Stimulated activated naive CD8-positive, alpha-beta T cell treated with anti-CD3 and anti-CD28 coated beads, Interleukin-15, amount 100 ng/mL, for 72 hours (primary cell): ENCODE measurements around the gene ERC2.
A peak's percentile ranks its signal among the peaks of the same experiment; 100 is the strongest.

Experiments used
- ATAC-seq: fragments of 150-1000 bp; cut with Tn5 transposase; 2 replicates; pipeline ENCODE4 v1.10.0; 2021; ENCODE audit warnings: mild to moderate bottlenecking, moderate library complexity
- DNase-seq, 2 donors: peaks; one replicate each; pipeline ENCODE4 v3.0.0; 2021 to 2022
- H3K27ac Mint-ChIP-seq, 2 donors: one replicate each; pipeline ENCODE4 v1.8.0; 2022; ENCODE audit warnings: mild to moderate bottlenecking in 2 of 2, mixed read lengths in 2 of 2, moderate library complexity in 2 of 2
- H3K27me3 Mint-ChIP-seq: one replicate; pipeline ENCODE4 v1.8.0; 2022; ENCODE audit warnings: mixed read lengths
- H3K4me1 Mint-ChIP-seq: one replicate; pipeline ENCODE4 v1.8.0; 2022; ENCODE audit warnings: mild to moderate bottlenecking, mixed read lengths
- H3K4me3 Mint-ChIP-seq, 2 donors: one replicate each; pipeline ENCODE4 v1.8.0; 2022; ENCODE audit warnings: mild to moderate bottlenecking in 2 of 2, mixed read lengths in 2 of 2, moderate library complexity in 1 of 2
- H3K9me3 Mint-ChIP-seq, 2 donors: one replicate each; pipeline ENCODE4 v1.8.0; 2022; ENCODE audit warnings: mixed read lengths in 2 of 2

ERC2 gene

GRCh38 chr3:56364665-56365064 is 103.6 kb downstream of the ERC2 start:
- no peaks in the 10 kb centered on the region for H3K9me3 Mint-ChIP-seq
- DNase-seq = no peak
- H3K27ac Mint-ChIP-seq = no peak overlapping the region
- peaks cover 10% of the 10 kb centered on the region for H3K27me3 Mint-ChIP-seq
- H3K4me1 Mint-ChIP-seq = no peaks in the 10 kb centered on the region
- ATAC-seq = no peak
- no peak overlapping the region for H3K4me3 Mint-ChIP-seq

- Mint-ChIP-seq H3K27ac (no peak overlapping the region), H3K9me3 (no peaks in the 10 kb centered on the region), H3K4me1 (no peaks in the 10 kb centered on the region), H3K27me3 (peaks cover 10% of the 10 kb centered on the region), H3K4me3 (no peak overlapping the region)
- no peak for ATAC-seq
- no peak for DNase-seq
Measured at GRCh38 chr3:56363720-56364119, 104.5 kb downstream of the ERC2 start.

GRCh38 chr3:56361731-56362130 is 106.5 kb downstream of the ERC2 start:
- Mint-ChIP-seq H3K27me3 (peaks cover 10% of the 10 kb centered on the region), H3K4me1 (no peaks in the 10 kb centered on the region), H3K27ac (no peak overlapping the region), H3K4me3 (no peak overlapping the region), H3K9me3 (no peaks in the 10 kb centered on the region)
- DNase-seq = no peak
- ATAC-seq = no peak

- no peak for DNase-seq
- Mint-ChIP-seq H3K4me3 (no peak overlapping the region), H3K27me3 (peaks cover 10% of the 10 kb centered on the region), H3K27ac (no peak overlapping the region), H3K9me3 (no peaks in the 10 kb centered on the region), H3K4me1 (no peaks in the 10 kb centered on the region)
- ATAC-seq = no peak
Measured at GRCh38 chr3:56357266-56357665, 111.0 kb downstream of the ERC2 start.

- ATAC-seq = no peak
- DNase-seq = no peak
- Mint-ChIP-seq H3K27ac (no peak overlapping the region), H3K4me3 (no peak overlapping the region), H3K27me3 (peaks cover 7% of the 10 kb centered on the region), H3K4me1 (no peaks in the 10 kb centered on the region), H3K9me3 (no peaks in the 10 kb centered on the region)
Measured at GRCh38 chr3:56356808-56357207, 111.5 kb downstream of the ERC2 start.

GRCh38 chr3:56355570-56356185 is 112.6 kb downstream of the ERC2 start:
- Mint-ChIP-seq H3K4me1 (no peaks in the 10 kb centered on the region), H3K27me3 (no peaks in the 10 kb centered on the region), H3K27ac (no peak overlapping the region), H3K4me3 (peak overlapping the region in 1 of 2 donors; percentile 8), H3K9me3 (no peaks in the 10 kb centered on the region)
- no peak for DNase-seq
- no peak for ATAC-seq

- ATAC-seq (no peak), DNase-seq (no peak)
- H3K27me3 Mint-ChIP-seq = no peaks in the 10 kb centered on the region
- no peaks in the 10 kb centered on the region for H3K9me3 Mint-ChIP-seq
- H3K4me1 Mint-ChIP-seq = no peaks in the 10 kb centered on the region
- no peak overlapping the region for H3K4me3 Mint-ChIP-seq
- no peak overlapping the region for H3K27ac Mint-ChIP-seq
Measured at GRCh38 chr3:56351537-56351936, 116.7 kb downstream of the ERC2 start.

GRCh38 chr3:56347219-56347871 is 120.9 kb downstream of the ERC2 start:
- no peak overlapping the region for H3K4me3 Mint-ChIP-seq
- no peaks in the 10 kb centered on the region for H3K4me1 Mint-ChIP-seq
- DNase-seq (peak; percentile 12 to 25), ATAC-seq (peak; percentile 40)
- no peaks in the 10 kb centered on the region for H3K27me3 Mint-ChIP-seq
- H3K9me3 Mint-ChIP-seq = no peaks in the 10 kb centered on the region
- no peak overlapping the region for H3K27ac Mint-ChIP-seq

GRCh38 chr3:56342475-56342874 is 125.8 kb downstream of the ERC2 start:
- DNase-seq (no peak), ATAC-seq (no peak)
- Mint-ChIP-seq H3K4me1 (no peaks in the 10 kb centered on the region), H3K4me3 (no peak overlapping the region), H3K9me3 (no peaks in the 10 kb centered on the region), H3K27me3 (no peaks in the 10 kb centered on the region), H3K27ac (no peak overlapping the region)

GRCh38 chr3:56339671-56340070 is 128.6 kb downstream of the ERC2 start:
- no peaks in the 10 kb centered on the region for H3K9me3 Mint-ChIP-seq
- H3K4me3 Mint-ChIP-seq = no peak overlapping the region
- no peaks in the 10 kb centered on the region for H3K4me1 Mint-ChIP-seq
- H3K27me3 Mint-ChIP-seq = no peaks in the 10 kb centered on the region
- ATAC-seq (no peak), DNase-seq (no peak)
- no peak overlapping the region for H3K27ac Mint-ChIP-seq

- no peaks in the 10 kb centered on the region for H3K4me1 Mint-ChIP-seq
Measured at GRCh38 chr3:56339244-56339643, 129.0 kb downstream of the ERC2 start.

GRCh38 chr3:56336023-56336422 is 132.2 kb downstream of the ERC2 start:
- H3K27me3 Mint-ChIP-seq = peaks cover 6% of the 10 kb centered on the region

More at GRCh38 chr3:56339244-56339643, 129.0 kb downstream of the ERC2 start:
- H3K27ac Mint-ChIP-seq = no peak overlapping the region
- peaks cover under 1% of the 10 kb centered on the region for H3K27me3 Mint-ChIP-seq
- DNase-seq (no peak), ATAC-seq (no peak)
- H3K9me3 Mint-ChIP-seq = no peaks in the 10 kb centered on the region
- H3K4me3 Mint-ChIP-seq = no peak overlapping the region

GRCh38 chr3:56324473-56324872 is 143.8 kb downstream of the ERC2 start:
- ATAC-seq (no peak), DNase-seq (no peak)
- Mint-ChIP-seq H3K9me3 (no peaks in the 10 kb centered on the region), H3K4me3 (no peak overlapping the region), H3K27me3 (peaks cover 7% of the 10 kb centered on the region), H3K27ac (no peak overlapping the region), H3K4me1 (no peaks in the 10 kb centered on the region)

More at GRCh38 chr3:56336023-56336422, 132.2 kb downstream of the ERC2 start:
- Mint-ChIP-seq H3K4me1 (no peaks in the 10 kb centered on the region), H3K9me3 (no peaks in the 10 kb centered on the region), H3K27ac (no peak overlapping the region), H3K4me3 (no peak overlapping the region)
- ATAC-seq = no peak
- DNase-seq = no peak

- ATAC-seq (no peak), DNase-seq (no peak)
- peaks cover 7% of the 10 kb centered on the region for H3K27me3 Mint-ChIP-seq
- H3K27ac Mint-ChIP-seq = no peak overlapping the region
- no peaks in the 10 kb centered on the region for H3K4me1 Mint-ChIP-seq
- no peak overlapping the region for H3K4me3 Mint-ChIP-seq
- no peaks in the 10 kb centered on the region for H3K9me3 Mint-ChIP-seq
Measured at GRCh38 chr3:56323986-56324420, 144.3 kb downstream of the ERC2 start.

- Mint-ChIP-seq H3K27ac (no peak overlapping the region), H3K9me3 (no peaks in the 10 kb centered on the region), H3K4me3 (no peak overlapping the region), H3K27me3 (peaks cover 7% of the 10 kb centered on the region), H3K4me1 (no peaks in the 10 kb centered on the region)
- DNase-seq (no peak), ATAC-seq (no peak)
Measured at GRCh38 chr3:56322862-56323261, 145.4 kb downstream of the ERC2 start.

GRCh38 chr3:56321892-56322291 is 146.4 kb downstream of the ERC2 start:
- Mint-ChIP-seq H3K4me3 (no peak overlapping the region), H3K4me1 (no peaks in the 10 kb centered on the region), H3K27me3 (peaks cover 5% of the 10 kb centered on the region), H3K9me3 (no peaks in the 10 kb centered on the region), H3K27ac (no peak overlapping the region)
- no peak for DNase-seq
- no peak for ATAC-seq

GRCh38 chr3:56321383-56321782 is 146.9 kb downstream of the ERC2 start:
- Mint-ChIP-seq H3K4me1 (no peaks in the 10 kb centered on the region), H3K27me3 (peaks cover under 1% of the 10 kb centered on the region), H3K4me3 (no peak overlapping the region), H3K9me3 (no peaks in the 10 kb centered on the region), H3K27ac (no peak overlapping the region)
- ATAC-seq (no peak), DNase-seq (no peak)
